Measurements from ENCODE around the gene YIPF4. TPM values are rescaled to one million over a fixed set of nuclear protein-coding genes. Genes with fewer than 3 reads are reported as not detected.
A peak's percentile ranks its signal among the peaks of the same experiment; 100 is the strongest.
"Not testable (repeated sequence)": the region's sequence is repeated elsewhere in the genome, so short reads cannot be mapped to it uniquely, and the experiment has no call there.

YIPF4 gene
- total RNA-seq, 1 donor from 2014 or later, result 71.2 TPM

DNA sequence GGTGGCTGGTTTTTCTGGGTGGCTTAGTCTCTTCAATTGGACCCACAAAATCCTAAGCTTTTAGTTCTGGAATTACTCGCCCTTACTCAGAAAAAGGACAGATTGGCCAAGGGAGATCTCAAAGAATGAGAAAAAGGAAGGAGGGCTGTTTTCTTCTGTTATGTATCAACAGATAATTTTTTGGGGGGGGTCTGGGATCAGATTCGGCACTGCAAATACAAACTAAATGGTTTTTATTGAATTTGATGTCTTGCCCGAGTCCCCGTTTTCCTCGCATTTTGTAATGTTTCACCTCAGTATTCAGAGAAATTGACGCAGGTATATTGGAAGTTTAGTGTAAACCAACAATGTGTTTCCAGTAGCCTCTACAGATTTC, 762 bp downstream of the YIPF4 start:
- intact Hi-C loops (cut with DNase I), result no loop called here
- no peak for DNase-seq (ENCODE audit: low spot score)

DNA sequence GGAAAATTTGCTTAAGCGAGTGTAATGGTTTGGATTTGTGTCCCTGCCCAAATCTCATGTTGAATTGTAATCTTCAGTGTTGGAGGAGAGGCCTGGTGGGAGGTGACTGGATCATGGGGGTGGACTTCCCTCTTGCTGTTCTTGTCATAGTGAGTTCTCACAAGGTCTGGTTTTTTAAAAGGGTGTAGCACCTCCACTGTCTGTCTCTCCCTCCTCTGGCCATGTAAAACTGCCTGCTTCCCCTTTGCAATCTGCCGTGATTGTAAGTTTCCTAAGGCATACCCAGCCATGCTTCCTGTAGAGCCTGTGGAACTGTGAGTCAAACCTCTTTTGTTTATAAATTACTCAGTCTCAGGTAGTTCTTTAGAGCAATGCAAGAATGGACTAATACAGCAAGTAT, 6.6 kb downstream of the YIPF4 start:
- intact Hi-C loops (cut with DNase I), result no loop called here
- DNase-seq (ENCODE audit: low spot score), result no peak

DNA sequence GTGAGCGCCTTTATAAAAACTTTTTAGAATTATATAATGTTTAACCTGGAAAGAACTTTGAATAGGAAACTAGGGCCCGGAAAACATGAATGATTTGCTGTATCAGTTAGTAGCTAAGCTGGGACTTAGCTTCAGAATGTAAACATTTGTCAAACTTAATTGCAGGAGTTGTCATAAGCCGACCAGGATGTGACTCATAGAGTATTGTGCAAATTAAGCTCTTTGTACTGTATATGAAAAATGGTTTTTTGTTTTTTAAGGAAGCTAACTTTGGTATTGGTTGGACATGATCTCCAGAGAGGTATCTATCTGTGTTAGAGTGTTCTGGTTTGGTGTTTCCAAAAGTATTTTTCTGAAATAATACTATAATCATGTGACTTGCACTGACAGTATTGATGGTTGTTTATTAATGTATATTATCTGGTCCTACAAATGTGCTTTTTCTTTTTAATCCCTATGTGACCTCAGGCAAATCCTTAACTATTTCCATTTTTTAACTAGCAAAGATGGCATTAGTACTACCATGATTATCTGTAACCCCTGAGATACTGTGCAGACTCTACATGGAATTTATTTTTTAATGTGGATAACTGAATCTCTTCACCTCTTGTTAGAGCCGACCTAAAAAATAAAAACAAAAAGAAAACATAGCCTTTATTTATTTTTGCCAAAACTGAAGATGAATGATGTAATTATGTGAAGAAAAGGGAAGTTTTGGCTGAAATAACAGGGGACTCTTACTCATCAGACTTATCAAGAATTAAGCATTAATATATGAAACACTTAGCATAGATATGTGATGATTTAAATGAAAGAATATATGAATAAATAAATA, 11.7 kb downstream of the YIPF4 start:
- intact Hi-C loops (cut with DNase I), result no loop called here
- no peak for DNase-seq (ENCODE audit: low spot score)

DNA sequence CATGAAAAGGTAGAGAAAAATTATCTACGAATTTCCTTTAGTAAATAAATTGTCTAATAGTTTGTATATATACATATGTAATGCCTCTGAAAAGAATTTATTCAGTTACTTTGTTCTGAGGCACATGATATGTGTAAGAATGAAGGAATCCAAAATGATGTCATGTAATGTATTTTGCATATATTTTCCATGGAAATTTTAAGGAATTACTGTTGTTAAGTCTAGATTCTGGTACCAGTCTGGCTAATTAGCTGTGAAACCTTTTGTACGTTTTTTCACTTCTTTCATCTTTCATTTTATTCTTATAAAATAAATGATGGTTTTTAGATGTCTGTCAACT, 12.3 kb downstream of the YIPF4 start:
- DNase-seq (ENCODE audit: low spot score), result no peak
- intact Hi-C loops (cut with DNase I), result no loop called here

DNA sequence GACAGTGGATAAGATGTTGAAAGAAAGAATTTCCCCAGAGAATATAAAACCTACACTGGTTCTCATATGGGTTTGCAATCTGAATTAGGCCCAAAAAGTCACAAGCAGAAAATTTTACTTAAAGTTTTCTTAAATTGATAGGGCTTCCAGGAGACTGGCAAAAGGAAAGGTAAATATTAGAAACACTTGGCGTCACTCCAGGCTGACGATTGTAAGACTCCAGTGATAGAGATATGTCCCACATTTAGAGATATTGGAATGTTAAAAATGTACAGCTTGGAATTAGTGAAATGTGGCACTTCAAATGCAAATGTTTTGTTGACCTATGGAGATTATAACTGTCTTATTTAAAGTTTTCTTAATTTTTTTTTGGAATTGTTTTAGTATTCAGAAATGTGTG, 14.0 kb downstream of the YIPF4 start:
- intact Hi-C loops (cut with DNase I), result no loop called here

DNA sequence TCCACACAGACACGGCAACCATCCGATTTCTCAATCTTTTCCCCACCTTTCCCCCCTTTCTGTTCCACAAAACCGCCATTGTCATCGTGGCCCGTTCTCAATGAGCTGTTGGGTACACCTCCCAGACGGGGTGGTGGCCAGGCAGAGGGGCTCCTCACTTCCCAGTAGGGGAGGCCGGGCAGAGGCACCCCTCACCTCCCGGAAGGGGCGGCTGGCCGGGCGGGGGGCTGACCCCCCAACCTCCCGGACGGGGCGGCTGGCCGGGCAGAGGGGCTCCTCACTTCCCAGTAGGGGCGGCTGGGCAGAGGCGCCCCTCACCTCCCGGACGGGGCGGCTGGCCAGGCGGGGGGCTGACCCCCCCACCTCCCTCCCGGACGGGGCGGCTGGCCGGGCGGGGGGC, 15.8 kb downstream of the YIPF4 start:
- intact Hi-C loops (cut with DNase I), result not testable (repeated sequence)

More for the DNA sequence above, 14.0 kb downstream of the YIPF4 start:
- DNase-seq (ENCODE audit: low spot score), result no peak

DNA sequence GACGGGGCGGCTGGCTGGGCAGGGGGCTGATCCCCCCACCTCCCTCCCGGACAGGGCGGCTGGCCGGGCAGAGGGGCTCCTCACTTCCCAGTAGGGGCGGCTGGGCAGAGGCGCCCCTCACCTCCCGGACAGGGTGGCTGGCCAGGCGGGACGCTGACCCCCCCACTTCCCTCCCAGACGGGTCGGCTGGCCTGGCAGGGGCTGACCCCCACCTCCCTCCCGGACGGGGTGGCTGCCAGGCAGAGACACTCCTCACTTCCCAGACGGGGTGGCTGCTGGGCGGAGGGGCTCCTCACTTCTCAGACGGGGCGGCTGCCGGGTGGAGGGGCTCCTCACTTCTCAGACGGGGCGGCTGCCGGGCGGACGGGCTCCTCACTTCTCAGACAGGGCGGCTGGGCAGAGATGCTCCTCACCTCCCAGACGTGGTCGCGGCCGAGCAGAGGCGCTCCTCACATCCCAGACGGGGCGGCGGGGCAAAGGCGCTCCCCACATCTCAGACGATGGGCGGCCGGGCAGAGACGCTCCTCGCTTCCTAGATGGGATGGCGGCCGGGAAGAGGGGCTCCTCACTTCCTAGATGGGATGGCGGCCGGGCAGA, 16.4 kb downstream of the YIPF4 start:
- DNase-seq (ENCODE audit: low spot score); intact Hi-C loops (cut with DNase I): not testable (repeated sequence)

More for the DNA sequence above, 15.8 kb downstream of the YIPF4 start:
- DNase-seq (ENCODE audit: low spot score), result not testable (repeated sequence)

DNA sequence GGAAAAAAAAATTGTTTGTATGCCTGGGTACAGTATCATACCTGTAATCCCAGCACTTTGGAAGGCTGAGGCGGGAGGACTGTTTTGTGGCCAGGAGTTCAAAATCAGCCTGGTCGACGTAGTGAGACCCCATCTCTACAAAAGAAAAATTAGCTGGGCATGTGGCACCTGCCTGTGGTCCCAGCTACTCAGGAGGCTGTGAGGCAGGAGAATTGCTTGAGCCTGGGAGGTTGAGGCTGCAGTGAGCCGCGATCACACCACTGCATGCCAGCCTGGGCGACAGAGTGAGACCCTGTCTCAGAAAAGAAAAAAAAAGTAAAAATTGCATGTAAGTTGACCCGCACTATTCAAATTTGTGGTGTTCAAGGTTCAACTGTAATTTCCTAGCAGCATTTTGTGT, 32.9 kb downstream of the YIPF4 start:
- no peak for DNase-seq (ENCODE audit: low spot score)
- intact Hi-C loops (cut with DNase I), result no loop called here

DNA sequence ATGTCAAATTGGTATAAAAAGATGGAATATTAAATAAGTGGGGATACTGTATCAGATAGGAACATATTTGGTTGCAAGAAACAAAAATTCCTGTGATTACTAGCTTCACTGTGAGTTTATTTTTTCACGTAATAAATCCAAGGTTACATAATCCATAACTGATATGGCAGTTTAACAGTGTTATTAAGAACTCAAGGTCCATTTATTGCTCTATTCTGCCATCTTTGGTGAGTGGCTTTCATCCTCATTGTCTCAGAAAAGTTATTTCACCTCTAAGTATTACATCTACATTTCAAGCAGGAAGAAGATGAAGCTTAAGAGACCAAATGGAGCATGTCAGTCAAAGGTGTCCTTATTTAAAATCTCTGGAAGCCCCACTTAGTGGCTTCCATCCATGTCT, 37.2 kb downstream of the YIPF4 start:
- DNase-seq (ENCODE audit: low spot score), result no peak
- intact Hi-C loops (cut with DNase I), result no loop called here

DNA sequence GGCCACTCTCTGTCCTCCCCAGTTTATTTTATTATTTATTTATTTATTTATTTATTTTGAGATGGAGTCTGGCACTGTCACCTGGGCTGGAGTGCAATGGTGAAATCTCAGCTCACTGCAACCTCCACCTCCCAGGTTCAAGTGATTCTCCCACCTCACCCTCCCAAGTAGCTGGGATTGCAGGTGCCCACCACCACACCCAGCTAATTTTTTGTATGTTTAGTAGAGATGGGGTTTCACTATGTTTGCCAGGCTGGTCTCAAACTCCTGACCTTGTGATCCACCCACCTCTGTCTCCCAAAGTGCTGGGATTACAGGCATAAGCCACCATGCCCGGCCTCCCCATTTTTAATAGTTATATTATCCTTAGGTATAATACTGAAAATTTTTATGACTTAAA, 51.0 kb downstream of the YIPF4 start:
- intact Hi-C loops (cut with DNase I); DNase-seq (ENCODE audit: low spot score): not testable (repeated sequence)

DNA sequence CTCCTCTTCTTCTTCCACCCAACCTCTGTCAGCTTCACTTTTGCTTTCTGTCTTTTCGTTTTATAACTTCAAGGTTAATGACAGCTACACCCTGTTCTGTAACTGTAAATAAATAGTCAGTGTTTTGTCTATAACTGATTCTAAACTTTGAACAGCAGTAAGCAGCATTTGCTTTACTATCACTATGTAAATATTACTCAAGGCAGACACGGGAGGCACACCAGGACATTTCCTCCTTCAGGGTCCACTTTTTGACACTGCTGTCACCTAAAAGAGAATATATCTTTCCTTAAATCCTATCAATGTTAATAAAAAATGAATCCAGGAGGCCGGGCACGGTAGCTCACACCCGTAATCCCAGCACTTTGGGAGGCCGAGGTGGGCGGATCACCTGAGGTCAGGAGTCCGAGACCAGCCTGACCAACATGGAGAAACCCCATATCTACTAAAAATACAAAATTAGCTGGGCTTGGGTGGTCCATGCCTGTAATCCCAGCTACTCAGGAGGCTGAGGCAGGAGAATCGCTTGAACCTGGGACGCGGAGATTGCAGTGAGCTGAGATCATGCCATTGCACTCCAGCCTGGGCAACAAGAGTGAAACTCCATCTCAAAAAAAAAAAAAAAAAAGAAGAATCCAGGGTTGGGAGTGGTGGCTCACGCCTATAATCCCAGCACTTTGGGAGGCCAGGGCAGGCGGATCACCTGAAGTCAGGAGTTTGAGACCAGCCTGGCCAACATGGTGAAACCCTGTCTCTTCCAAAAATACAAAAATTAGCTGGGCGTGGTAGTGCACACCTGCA, 51.7 kb downstream of the YIPF4 start:
- intact Hi-C loops (cut with DNase I), result not testable (repeated sequence)

DNA sequence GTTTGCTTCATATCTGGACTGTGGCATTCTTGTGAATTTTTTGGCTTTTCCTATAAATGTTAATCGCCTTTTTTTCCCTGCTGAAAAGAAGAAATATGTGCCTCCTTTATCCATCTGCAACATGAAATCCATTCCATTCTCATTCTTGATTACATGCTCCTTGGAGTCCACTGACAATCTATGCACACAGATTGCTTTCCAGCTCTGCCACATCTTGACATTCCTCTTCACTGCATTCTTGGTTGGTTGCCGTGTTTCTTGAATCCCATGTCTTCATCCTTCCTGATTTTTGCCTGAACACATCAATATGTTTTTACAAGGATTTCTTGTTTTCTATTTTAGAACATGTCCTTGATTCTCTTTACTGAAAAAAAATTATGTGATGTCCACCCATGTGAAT, 52.4 kb downstream of the YIPF4 start:
- intact Hi-C loops (cut with DNase I), result no loop called here
- DNase-seq (ENCODE audit: low spot score), result no peak

More for the DNA sequence above, 51.7 kb downstream of the YIPF4 start:
- DNase-seq (ENCODE audit: low spot score), result not testable (repeated sequence)

DNA sequence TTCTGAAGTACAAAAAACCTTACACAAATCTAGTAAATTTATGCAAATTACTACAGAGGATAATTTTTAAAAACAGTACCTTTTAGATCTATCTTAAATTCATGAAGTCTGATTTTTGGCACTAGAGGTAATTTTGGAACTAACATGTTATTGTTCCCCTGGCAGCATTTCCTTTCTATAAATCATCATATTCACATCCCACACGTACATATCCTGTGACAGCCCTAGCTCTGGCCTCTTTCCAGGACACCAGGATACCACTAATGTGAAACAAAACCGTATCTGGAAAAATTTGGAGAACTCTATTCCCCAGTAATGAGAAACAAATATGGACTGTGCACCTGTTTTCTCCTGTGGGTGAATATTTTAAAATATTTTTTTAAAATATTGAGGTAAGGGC, 65.1 kb downstream of the YIPF4 start:
- no peak for DNase-seq (ENCODE audit: low spot score)

DNA sequence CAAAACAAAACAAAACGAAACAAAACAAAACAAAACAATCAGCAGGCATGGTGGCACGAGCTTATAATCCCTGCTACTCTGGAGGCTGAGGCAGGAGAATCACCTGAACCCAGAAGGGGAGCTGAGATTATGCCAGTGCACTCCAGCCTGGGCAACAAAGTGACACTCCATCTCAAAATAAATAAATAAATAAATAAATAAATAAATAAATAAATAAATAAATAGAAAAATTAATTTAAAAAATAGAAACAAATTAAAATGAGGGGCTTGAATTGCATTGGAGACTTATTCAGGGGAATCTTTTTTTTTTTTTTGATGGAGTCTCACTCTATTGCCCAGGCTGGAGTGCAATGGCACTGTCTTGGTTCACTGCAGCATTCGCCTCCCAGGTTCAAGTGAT, 73.1 kb downstream of the YIPF4 start:
- intact Hi-C loops (cut with DNase I); DNase-seq (ENCODE audit: low spot score): not testable (repeated sequence)

More for the DNA sequence above, 65.1 kb downstream of the YIPF4 start:
- intact Hi-C loops (cut with DNase I), result no loop called here

DNA sequence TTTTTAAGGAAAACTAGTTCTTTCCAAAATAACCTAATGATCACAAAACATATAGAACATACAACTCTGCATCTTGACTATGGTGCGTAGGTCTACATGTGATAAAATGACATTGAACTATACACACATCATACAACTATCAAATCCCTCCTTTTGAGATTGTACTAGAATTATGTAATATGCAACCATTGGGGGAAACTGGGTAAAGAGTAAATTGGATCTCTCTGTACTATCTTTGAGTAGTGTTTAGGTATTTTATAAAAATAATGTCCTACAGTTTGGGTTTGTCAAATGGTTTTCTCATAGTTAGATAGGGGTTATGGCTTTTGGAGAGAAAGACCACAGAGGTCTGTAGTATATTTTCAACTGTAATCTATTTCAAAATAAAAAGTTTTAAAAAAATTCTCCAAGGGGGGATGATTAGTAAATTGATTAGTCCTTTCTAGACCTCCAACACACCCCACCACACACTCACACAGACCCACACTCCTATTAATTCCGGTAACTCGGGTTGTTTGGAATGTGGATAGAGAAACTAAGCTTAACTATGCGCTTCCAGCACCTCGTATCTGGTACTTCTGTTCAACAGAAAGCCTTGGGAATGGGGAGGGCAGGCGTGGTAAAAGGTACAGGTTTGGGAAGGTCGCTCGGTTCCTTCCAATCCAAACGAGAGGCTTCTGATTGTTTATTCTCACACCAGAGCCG, 78.4 kb downstream of the YIPF4 start:
- intact Hi-C loops (cut with DNase I), result loop anchor here (2.0 kb wide), 2 partner anchors 79 to 191 kb away; partner anchors contain the start of genes SLC30A6 and YIPF4
- DNase-seq (ENCODE audit: low spot score), result no peak

DNA sequence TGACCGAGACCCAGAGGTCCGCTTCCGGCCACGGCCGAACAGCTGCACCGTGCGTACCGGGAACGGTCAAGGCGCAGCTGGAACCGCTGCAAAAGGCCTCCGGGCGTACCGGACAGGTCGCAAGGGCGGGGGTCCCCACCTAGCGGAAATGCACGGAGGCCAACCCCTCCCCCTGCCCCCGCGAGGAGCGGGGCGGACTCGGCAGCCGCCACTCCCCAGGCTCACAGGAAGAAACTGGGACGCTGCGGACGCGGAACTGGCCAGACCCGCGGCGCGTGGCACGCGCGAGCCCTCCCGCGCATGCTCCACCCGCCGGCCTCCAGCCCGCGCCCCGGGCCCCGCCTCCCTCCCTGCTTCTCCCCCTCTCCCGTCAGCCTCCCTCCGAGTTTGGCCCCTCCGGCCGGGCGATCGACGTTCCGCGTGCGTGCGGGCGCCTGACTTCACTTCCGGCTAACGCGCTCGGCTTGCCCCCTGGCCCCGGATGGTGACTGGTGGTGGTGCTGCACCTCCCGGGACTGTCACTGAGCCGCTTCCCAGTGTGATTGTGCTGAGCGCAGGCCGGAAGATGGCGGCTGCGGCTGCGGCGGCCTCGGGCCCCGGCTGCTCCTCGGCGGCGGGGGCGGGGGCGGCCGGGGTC, 79.1 kb downstream of the YIPF4 start, which contains the start of gene BIRC6:
TSS of gene BIRC6 (plus strand) at position 343 of the 637 bp plus-strand sequence. CDS start at position 482, 139 bp downstream.
- intact Hi-C loops (cut with DNase I), result loop anchor here (2.0 kb wide), 2 partner anchors 80 to 192 kb away; partner anchors contain the start of genes SLC30A6 and YIPF4
- peak; percentile 99 for DNase-seq (ENCODE audit: low spot score)

DNA sequence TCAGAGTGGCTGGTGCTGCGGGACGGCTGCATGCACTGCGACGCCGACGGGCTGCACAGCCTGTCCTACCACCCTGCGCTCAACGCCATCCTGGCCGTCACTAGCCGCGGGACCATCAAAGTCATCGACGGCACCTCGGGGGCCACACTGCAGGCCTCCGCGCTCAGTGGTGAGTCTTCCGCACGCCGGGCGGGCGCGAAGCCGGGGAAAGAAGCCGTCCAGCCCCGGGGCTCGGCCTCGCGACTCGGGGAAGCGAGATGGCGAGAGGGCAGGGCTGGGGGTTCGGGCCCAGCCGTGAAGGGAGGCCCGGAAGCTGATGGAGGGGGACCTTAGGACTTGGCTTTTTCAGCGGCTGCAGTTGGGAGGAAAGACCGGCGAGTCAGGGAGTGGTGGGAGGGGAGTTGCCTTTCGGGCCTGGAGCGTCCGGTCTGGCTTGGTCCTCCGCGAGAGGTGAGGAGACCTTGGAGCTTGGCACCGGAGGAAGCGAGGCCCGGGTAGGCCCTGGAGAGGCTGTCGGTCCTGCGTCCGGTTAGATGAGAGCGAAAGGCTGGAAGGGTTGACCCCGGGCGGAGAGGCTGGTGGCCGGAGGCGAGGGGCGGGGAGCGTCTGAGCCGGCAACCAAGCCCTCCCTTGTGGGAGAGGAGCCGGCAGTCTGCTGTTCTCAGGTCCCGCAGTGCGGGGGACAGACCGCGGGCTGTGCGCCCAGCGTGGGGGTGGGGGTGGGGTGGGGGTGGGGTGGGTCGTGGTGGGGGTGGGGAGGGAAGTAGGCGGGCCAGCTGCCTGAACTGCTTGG, 79.8 kb downstream of the YIPF4 start:
- DNase-seq (ENCODE audit: low spot score), result peak; percentile 80
- intact Hi-C loops (cut with DNase I), result loop anchor here (2.0 kb wide), 2 partner anchors 81 to 193 kb away; partner anchors contain the start of genes SLC30A6 and YIPF4

DNA sequence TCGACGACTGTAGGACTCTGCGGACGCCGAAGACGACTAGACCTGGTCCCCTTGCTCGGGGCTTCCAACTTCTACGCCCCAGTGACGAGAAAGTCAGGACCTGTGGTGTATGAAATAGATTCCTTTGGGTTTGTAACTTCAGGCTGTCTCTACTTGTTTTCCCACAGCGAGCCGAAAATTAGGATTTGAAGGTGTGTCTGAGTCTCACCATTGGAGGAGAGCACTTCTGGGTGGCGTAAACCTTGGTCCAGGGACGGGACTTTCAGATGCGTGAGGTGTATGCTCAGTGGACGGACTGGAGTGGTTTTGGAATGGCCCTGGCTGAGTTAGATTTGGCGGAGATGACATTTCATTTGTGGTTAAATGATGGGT, 80.4 kb downstream of the YIPF4 start:
- intact Hi-C loops (cut with DNase I), result no loop called here
- DNase-seq (ENCODE audit: low spot score), result no peak
